Measurements from ENCODE around the gene DDRGK1.

The DDRGK1 gene

GRCh38 chr20:3180319-3180718 lies 24.2 kb downstream of the DDRGK1 start:
- no peak for DNase-seq

GRCh38 chr20:3177746-3178485 lies 26.6 kb downstream of the DDRGK1 start:
- peak; percentile 31 for DNase-seq

GRCh38 chr20:3175270-3175669 lies 29.2 kb downstream of the DDRGK1 start:
- no peak for DNase-seq

GRCh38 chr20:3174442-3175261 lies 29.8 kb downstream of the DDRGK1 start:
- DNase-seq: no peak

- DNase-seq: peak; percentile 82
Observed at GRCh38 chr20:3173610-3174441, 30.7 kb downstream of the DDRGK1 start.

- DNase-seq: peak; percentile 66
Observed at GRCh38 chr20:3172933-3173609, 31.4 kb downstream of the DDRGK1 start, which contains the start of gene LZTS3. TSS of gene LZTS3 (minus strand) at chr20:3173549. CDS start at chr20:3167163, 6,386 bp downstream.

GRCh38 chr20:3172126-3172932 lies 32.2 kb downstream of the DDRGK1 start:
- DNase-seq: no peak

GRCh38 chr20:3171391-3172125 lies 32.9 kb downstream of the DDRGK1 start:
- DNase-seq: no peak

GRCh38 chr20:3168829-3169590 lies 35.5 kb downstream of the DDRGK1 start:
- DNase-seq: no peak

- DNase-seq: no peak
Observed at GRCh38 chr20:3168079-3168828, 36.2 kb downstream of the DDRGK1 start.

- no peak for DNase-seq
Observed at GRCh38 chr20:3167738-3168078, 36.8 kb downstream of the DDRGK1 start.

GRCh38 chr20:3166913-3167342 lies 37.6 kb downstream of the DDRGK1 start:
- DNase-seq: no peak

- DNase-seq: no peak
Observed at GRCh38 chr20:3166338-3166912, 38.1 kb downstream of the DDRGK1 start.

GRCh38 chr20:3165473-3166337 lies 38.8 kb downstream of the DDRGK1 start:
- no peak for DNase-seq

GRCh38 chr20:3164763-3165410 lies 39.6 kb downstream of the DDRGK1 start:
- no peak for DNase-seq

GRCh38 chr20:3164043-3164762 lies 40.3 kb downstream of the DDRGK1 start:
- no peak for DNase-seq

All from inflammatory macrophage treated with lipopolysaccharide for 4 hours (primary cell).